ENCODE data around the gene COPZ1. TPM values are rescaled to one million over a fixed set of nuclear protein-coding genes. Genes with fewer than 3 reads are reported as not detected.

Gene COPZ1
- total and polyA plus RNA-seq, 4 experiments from 2014 or later, result 81.6 to 200 (median 121) TPM

GRCh38 chr12:54377007-54377406 is 52.1 kb downstream of the COPZ1 start:
- ChIA-PET POLR2A (ENCODE audit: partially characterized antibody) (interaction anchor here (1.2 kb wide), 1 partner anchor 97 kb away, joined by 3 read pairs; the partner anchor contains the start of genes CBX5 and HNRNPA1), CTCF (ENCODE audit: partially characterized antibody) (interaction anchor here (1.0 to 1.3 kb wide), 2 partner anchors 10 to 62 kb away, joined by 3 read pairs; no protein-coding TSS in a partner anchor)
- Mint-ChIP-seq H3K4me1 (peaks cover 4 to 14% (median 6%) of the 10 kb centered on the region in 4 donors), H3K4me3 (no peak overlapping the region), H3K36me3 (no peaks in the 10 kb centered on the region), H3K9me3 (no peaks in the 10 kb centered on the region), H3K27ac (peak overlapping the region in 2 of 7 donors; percentile 18 to 44), H3K27me3 (no peaks in the 10 kb centered on the region)
- H3K4me3 ChIP-seq (ENCODE audit: low read length in 2 of 2), result no peak overlapping the region
- DNase-seq, result peak in 1 of 5 donors; percentile 17
- no peaks in the 10 kb centered on the region for H3K9me3 ChIP-seq (ENCODE audit: control insufficient read depth in 1 of 2, low read length in 2 of 2)
- H3K27ac ChIP-seq (ENCODE audit: low read depth, low read length), result no peak overlapping the region
- H3K4me1 ChIP-seq (ENCODE audit: insufficient read depth, low read length), result peaks cover 5% of the 10 kb centered on the region
- H3K36me3 ChIP-seq (ENCODE audit: insufficient read depth, low read length), result no peaks in the 10 kb centered on the region
- no peaks in the 10 kb centered on the region for H3K27me3 ChIP-seq (ENCODE audit: insufficient read depth, low read length)
- intact Hi-C loops (cut with micrococcal nuclease), result loop anchor here (5.0 kb wide), 1 partner anchor 370 kb away; the partner anchor contains the start of gene HOXC8

- Mint-ChIP-seq H3K27me3 (no peaks in the 10 kb centered on the region), H3K27ac (no peak overlapping the region), H3K4me1 (peaks cover 3 to 7% (median 5%) of the 10 kb centered on the region in 4 donors), H3K9me3 (no peaks in the 10 kb centered on the region), H3K4me3 (peak overlapping the region in 1 of 8 donors; percentile 6), H3K36me3 (no peaks in the 10 kb centered on the region)
- POLR2A ChIA-PET (ENCODE audit: partially characterized antibody), result interaction anchor here (1.2 kb wide), 1 partner anchor 98 kb away, joined by 3 read pairs; the partner anchor contains the start of genes CBX5 and HNRNPA1
- peaks cover 4% of the 10 kb centered on the region for H3K4me1 ChIP-seq (ENCODE audit: insufficient read depth, low read length)
- H3K4me3 ChIP-seq (ENCODE audit: low read length in 2 of 2), result no peak overlapping the region
- no peak for DNase-seq
- no peaks in the 10 kb centered on the region for H3K9me3 ChIP-seq (ENCODE audit: control insufficient read depth in 1 of 2, low read length in 2 of 2)
- CTCF ChIA-PET (ENCODE audit: partially characterized antibody), result interaction anchor here (1.2 to 10.3 kb wide), 8 partner anchors 11 to 163 kb away, joined by 3 to 108 read pairs (median 26); no protein-coding TSS in a partner anchor
- no peak overlapping the region for H3K27ac ChIP-seq (ENCODE audit: low read depth, low read length)
- intact Hi-C loops (cut with micrococcal nuclease), result loop anchor here (5.0 kb wide), 1 partner anchor 371 kb away; the partner anchor contains the start of gene HOXC8
- H3K27me3 ChIP-seq (ENCODE audit: insufficient read depth, low read length), result no peaks in the 10 kb centered on the region
- no peaks in the 10 kb centered on the region for H3K36me3 ChIP-seq (ENCODE audit: insufficient read depth, low read length)
Observed at GRCh38 chr12:54377797-54378515, 53.0 kb downstream of the COPZ1 start.

DNA sequence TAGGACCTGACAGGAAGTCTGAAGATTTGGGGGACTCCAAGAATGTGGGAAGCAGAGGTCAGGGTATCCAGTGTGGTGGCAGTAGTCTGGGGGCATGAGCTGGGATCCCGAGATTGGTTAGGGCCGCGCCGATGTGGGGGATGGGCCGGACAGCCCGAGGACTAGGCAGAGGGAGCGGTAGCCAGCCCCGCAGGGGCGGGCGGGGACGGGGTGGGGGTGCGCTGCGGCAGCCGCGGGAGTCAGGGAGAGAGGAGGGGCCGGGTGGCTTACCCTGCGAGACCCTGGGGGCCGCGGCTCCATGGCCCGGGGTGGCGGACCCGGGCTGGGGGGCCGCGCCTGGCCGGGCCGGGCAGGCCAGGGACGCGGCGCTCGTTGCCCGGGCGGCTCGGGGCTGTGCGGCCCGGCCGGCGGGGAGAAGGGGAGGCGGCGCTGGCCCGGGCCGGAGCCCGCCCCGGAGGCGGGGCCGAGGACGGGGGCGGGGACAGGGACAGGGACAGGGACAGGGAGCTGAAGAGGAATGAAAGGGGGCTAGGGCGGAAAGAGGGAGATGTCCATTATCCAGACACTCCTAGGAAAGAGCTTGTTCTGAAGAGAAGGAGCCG is 54.0 kb downstream of the COPZ1 start:
- H3K4me1 Mint-ChIP-seq, result peaks cover 3 to 7% (median 5%) of the 10 kb centered on the region in 4 donors
- intact Hi-C loops (cut with micrococcal nuclease), result loop anchor here (5.0 kb wide), 1 partner anchor 372 kb away; the partner anchor contains the start of gene HOXC8
- H3K27ac ChIP-seq (ENCODE audit: low read depth, low read length), result no peak overlapping the region
- H3K9me3 Mint-ChIP-seq, result no peaks in the 10 kb centered on the region
- ChIA-PET CTCF (ENCODE audit: partially characterized antibody) (interaction anchor here (0.5 to 10.3 kb wide), 39 partner anchors 7 to 761 kb away, joined by 3 to 108 read pairs (median 8); partner anchors contain the start of genes CBX5, COPZ1, HNRNPA1 and SMUG1), POLR2A (ENCODE audit: partially characterized antibody) (interaction anchor here (0.6 to 1.4 kb wide), 3 partner anchors 8 to 67 kb away, joined by 3 to 5 read pairs (median 4); no protein-coding TSS in a partner anchor)
- H3K4me1 ChIP-seq (ENCODE audit: insufficient read depth, low read length), result peaks cover 4% of the 10 kb centered on the region
- peak overlapping the region in 6 of 8 donors; percentile 15 to 75 (median 66) for H3K4me3 Mint-ChIP-seq
- H3K27me3 Mint-ChIP-seq, result no peaks in the 10 kb centered on the region
- no peaks in the 10 kb centered on the region for H3K36me3 Mint-ChIP-seq
- no peak overlapping the region for H3K4me3 ChIP-seq (ENCODE audit: low read length in 2 of 2)
- H3K27ac Mint-ChIP-seq, result no peak overlapping the region
- no peaks in the 10 kb centered on the region for H3K36me3 ChIP-seq (ENCODE audit: insufficient read depth, low read length)
- no peaks in the 10 kb centered on the region for H3K27me3 ChIP-seq (ENCODE audit: insufficient read depth, low read length)
- H3K9me3 ChIP-seq (ENCODE audit: control insufficient read depth in 1 of 2, low read length in 2 of 2), result no peaks in the 10 kb centered on the region
- DNase-seq, result peak in 1 of 5 donors; percentile 31

DNA sequence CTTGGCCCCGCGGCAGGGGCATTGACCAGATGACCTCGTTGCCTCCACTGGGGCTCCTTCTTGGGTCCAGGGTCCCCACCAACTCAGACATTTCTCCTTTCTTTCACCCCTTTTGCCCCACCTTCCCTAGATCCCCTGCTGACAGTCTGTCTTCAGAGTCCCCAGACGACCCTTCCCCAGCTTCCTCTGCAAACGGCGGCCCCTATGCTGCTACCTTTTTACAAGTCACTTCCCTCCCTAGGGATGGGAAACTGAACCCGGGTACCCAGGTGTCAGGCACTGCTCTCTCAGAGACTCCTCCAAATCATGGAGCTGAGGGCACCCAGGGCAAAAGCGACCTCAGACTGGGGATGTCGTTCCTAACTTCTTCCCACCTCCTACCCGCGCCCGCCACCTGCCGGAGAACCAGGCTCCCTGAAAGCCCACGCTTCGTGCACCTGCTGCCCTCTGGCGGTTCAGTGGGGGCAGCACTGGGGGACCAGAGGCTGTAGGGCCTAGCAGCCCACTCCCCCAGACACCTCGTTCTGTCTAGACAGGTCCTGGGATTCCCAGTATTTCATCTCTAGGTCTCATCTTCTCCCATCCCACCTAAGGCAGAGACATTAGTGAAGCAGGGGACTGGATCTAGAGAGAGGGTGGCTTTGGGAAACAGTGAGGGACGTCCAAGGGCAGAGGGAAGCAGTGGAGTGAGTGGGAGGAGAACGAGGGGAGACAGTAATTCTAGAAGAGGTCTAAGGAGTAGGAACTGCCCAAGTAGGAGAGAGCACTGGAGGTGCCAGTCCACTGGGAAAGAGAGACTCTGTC is 54.7 kb downstream of the COPZ1 start:
- intact Hi-C loops (cut with micrococcal nuclease), result loop anchor here (5.0 kb wide), 1 partner anchor 372 kb away; the partner anchor contains the start of gene HOXC8
- Mint-ChIP-seq H3K4me3 (peak overlapping the region; percentile 31 to 75 (median 62)), H3K4me1 (peaks cover 3 to 7% (median 5%) of the 10 kb centered on the region in 4 donors), H3K27me3 (no peaks in the 10 kb centered on the region), H3K27ac (peak overlapping the region in 3 of 7 donors; percentile 24 to 44 (median 41)), H3K9me3 (no peaks in the 10 kb centered on the region), H3K36me3 (no peaks in the 10 kb centered on the region)
- H3K27ac ChIP-seq (ENCODE audit: low read depth, low read length), result no peak overlapping the region
- H3K4me1 ChIP-seq (ENCODE audit: insufficient read depth, low read length), result peaks cover 4% of the 10 kb centered on the region
- POLR2A ChIA-PET (ENCODE audit: partially characterized antibody), result interaction anchor here (0.6 to 1.4 kb wide), 3 partner anchors 9 to 66 kb away, joined by 3 to 5 read pairs (median 4); no protein-coding TSS in a partner anchor
- CTCF ChIA-PET (ENCODE audit: partially characterized antibody), result interaction anchor here (0.5 to 10.3 kb wide), 48 partner anchors 8 to 762 kb away, joined by 3 to 108 read pairs (median 6); partner anchors contain the start of genes CBX5, COPZ1, HNRNPA1 and SMUG1
- H3K36me3 ChIP-seq (ENCODE audit: insufficient read depth, low read length), result no peaks in the 10 kb centered on the region
- DNase-seq, result peak; percentile 83 to 86 (median 84)
- peak overlapping the region in 1 of 2 donors; percentile 38 for H3K4me3 ChIP-seq (ENCODE audit: low read length in 2 of 2)
- H3K9me3 ChIP-seq (ENCODE audit: control insufficient read depth in 1 of 2, low read length in 2 of 2), result no peaks in the 10 kb centered on the region
- H3K27me3 ChIP-seq (ENCODE audit: insufficient read depth, low read length), result no peaks in the 10 kb centered on the region

- Mint-ChIP-seq H3K27ac (no peak overlapping the region), H3K9me3 (no peaks in the 10 kb centered on the region), H3K4me3 (no peak overlapping the region), H3K36me3 (no peaks in the 10 kb centered on the region), H3K27me3 (no peaks in the 10 kb centered on the region), H3K4me1 (peaks cover 3 to 7% (median 5%) of the 10 kb centered on the region in 4 donors)
- Histone ChIP-seq H3K9me3 (ENCODE audit: control insufficient read depth in 1 of 2, low read length in 2 of 2) (no peaks in the 10 kb centered on the region), H3K4me3 (ENCODE audit: low read length in 2 of 2) (no peak overlapping the region), H3K36me3 (ENCODE audit: insufficient read depth, low read length) (no peaks in the 10 kb centered on the region), H3K4me1 (ENCODE audit: insufficient read depth, low read length) (peaks cover 4% of the 10 kb centered on the region), H3K27ac (ENCODE audit: low read depth, low read length) (no peak overlapping the region), H3K27me3 (ENCODE audit: insufficient read depth, low read length) (no peaks in the 10 kb centered on the region)
- intact Hi-C loops (cut with micrococcal nuclease), result no loop called here
- DNase-seq, result no peak
- ChIA-PET CTCF (ENCODE audit: partially characterized antibody) (interaction anchor here (0.8 to 10.3 kb wide), 20 partner anchors 10 to 167 kb away, joined by 3 to 108 read pairs (median 14); partner anchors contain the start of gene COPZ1), POLR2A (ENCODE audit: partially characterized antibody) (interaction anchor here (1.4 to 1.6 kb wide), 2 partner anchors 18 to 95 kb away, joined by 3 to 4 read pairs; no protein-coding TSS in a partner anchor)
Observed at GRCh38 chr12:54381136-54381535, 56.2 kb downstream of the COPZ1 start.

GRCh38 chr12:54383041-54383609 is 58.2 kb downstream of the COPZ1 start:
- H3K4me3 Mint-ChIP-seq, result no peak overlapping the region
- H3K27ac ChIP-seq (ENCODE audit: low read depth, low read length), result no peak overlapping the region
- peaks cover 4% of the 10 kb centered on the region for H3K4me1 ChIP-seq (ENCODE audit: insufficient read depth, low read length)
- no peak overlapping the region for H3K4me3 ChIP-seq (ENCODE audit: low read length in 2 of 2)
- H3K27me3 ChIP-seq (ENCODE audit: insufficient read depth, low read length), result no peaks in the 10 kb centered on the region
- H3K27ac Mint-ChIP-seq, result no peak overlapping the region
- intact Hi-C loops (cut with micrococcal nuclease), result no loop called here
- CTCF ChIA-PET (ENCODE audit: partially characterized antibody), result interaction anchor here (1.1 to 10.3 kb wide), 6 partner anchors 12 to 131 kb away, joined by 3 to 108 read pairs (median 20); no protein-coding TSS in a partner anchor
- no peaks in the 10 kb centered on the region for H3K9me3 ChIP-seq (ENCODE audit: control insufficient read depth in 1 of 2, low read length in 2 of 2)
- H3K27me3 Mint-ChIP-seq, result no peaks in the 10 kb centered on the region
- H3K9me3 Mint-ChIP-seq, result no peaks in the 10 kb centered on the region
- POLR2A ChIA-PET (ENCODE audit: partially characterized antibody), result interaction anchor here (0.6 kb wide), 1 partner anchor 341 kb away, joined by 3 read pairs; no protein-coding TSS in a partner anchor
- H3K36me3 Mint-ChIP-seq, result no peaks in the 10 kb centered on the region
- DNase-seq, result no peak
- H3K36me3 ChIP-seq (ENCODE audit: insufficient read depth, low read length), result no peaks in the 10 kb centered on the region
- H3K4me1 Mint-ChIP-seq, result peaks cover 4 to 7% (median 6%) of the 10 kb centered on the region in 4 donors

All from CD4-positive, alpha-beta memory T cell (primary cell).